ENCODE data around the gene AIP. TPM values are rescaled to one million over a fixed set of nuclear protein-coding genes. Genes with fewer than 3 reads are reported as not detected.
"Not testable (repeated sequence)": the region's sequence is repeated elsewhere in the genome, so short reads cannot be mapped to it uniquely, and the experiment has no call there.

The AIP gene
- total RNA-seq, 1 donor from 2014 or later = 84.5 TPM

DNA sequence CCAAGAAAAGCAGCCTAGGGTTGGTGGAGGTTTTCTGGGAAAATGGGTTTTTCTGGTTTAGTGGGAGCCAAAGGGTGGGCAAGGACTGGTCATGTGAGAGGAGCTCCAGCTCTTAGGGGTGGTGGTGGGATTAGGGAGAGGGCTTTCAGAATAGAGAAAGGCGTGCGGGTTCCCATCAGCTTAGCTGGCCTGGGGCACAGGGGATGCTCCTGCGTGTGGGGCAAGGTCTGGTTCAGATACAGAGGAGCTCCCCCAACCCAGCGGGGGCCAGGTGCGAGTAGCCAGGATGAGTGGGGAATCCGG, 14.4 kb upstream of the AIP start:
- peaks cover 0 to 2% (median 0%) of the 10 kb centered on the region in 3 donors for H3K36me3 ChIP-seq (ENCODE audit: control insufficient read depth in 3 of 3, insufficient read depth in 3 of 3, low read length in 3 of 3)
- H3K27ac ChIP-seq (ENCODE audit: low read depth, low read length) = peak overlapping the region; percentile 76
- H3K9ac ChIP-seq (ENCODE audit: low read depth in 1 of 3, low read length in 3 of 3) = peak overlapping the region; percentile 10 to 85 (median 83)
- H3K4me1 ChIP-seq (ENCODE audit: control insufficient read depth in 3 of 3, insufficient read depth in 3 of 3, low read length in 3 of 3) = peaks cover 19 to 28% (median 21%) of the 10 kb centered on the region in 3 donors
- no peaks in the 10 kb centered on the region for H3K9me3 ChIP-seq (ENCODE audit: control insufficient read depth in 3 of 3, low read length in 3 of 3)
- H3K27me3 ChIP-seq (ENCODE audit: control insufficient read depth in 3 of 3, insufficient read depth in 3 of 3, low read length in 3 of 3) = peaks cover 0 to 2% (median 0%) of the 10 kb centered on the region in 3 donors
- H3K4me3 ChIP-seq (ENCODE audit: low read length in 3 of 3) = peak overlapping the region; percentile 71 to 84 (median 84)

DNA sequence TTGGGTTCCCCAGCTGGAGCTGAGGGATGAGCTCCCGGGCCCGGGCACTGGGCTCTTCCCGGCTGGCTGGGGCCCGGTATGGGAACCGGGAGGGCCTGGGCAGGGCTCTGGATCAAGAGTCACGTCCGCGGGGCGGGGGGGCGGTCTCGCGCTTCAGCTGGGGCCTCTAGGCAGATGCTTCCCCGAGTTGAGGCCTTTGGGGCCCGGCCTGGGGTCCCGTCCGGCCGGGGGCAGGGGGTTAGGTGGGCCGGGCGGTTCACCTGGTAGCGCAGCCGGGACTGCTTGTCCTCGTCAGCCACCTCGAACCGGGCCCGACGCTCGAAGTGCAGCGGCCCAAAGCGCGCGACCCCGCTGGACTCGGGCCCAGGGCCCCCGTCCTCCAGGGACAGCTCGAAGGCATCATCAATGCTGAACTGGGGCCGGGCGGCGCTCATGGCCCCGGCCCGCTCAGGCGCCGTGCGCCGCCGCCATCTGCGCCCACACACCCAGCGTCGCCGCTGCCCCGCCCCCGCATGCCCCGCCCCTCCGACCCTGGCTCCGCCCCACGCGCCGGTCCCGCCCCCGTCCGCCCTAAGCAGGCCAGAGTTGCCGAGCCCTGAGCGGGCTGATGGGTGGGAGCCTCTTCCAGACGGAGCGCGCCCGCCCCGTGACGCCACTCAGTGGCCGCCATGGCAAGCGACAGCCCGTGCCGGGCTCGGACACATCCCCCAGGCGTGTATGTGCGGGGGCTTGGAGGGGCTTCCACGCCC, 13.9 kb upstream of the AIP start, which contains the start of gene TMEM134:
TSS of gene TMEM134 (minus strand) at position 493 of the 749 bp plus-strand sequence. CDS start at position 434, 59 bp downstream.
- Histone ChIP-seq H3K27ac (ENCODE audit: low read depth, low read length) (peak within 1 kb of the TSS; percentile 76), H3K27me3 (ENCODE audit: control insufficient read depth in 3 of 3, insufficient read depth in 3 of 3, low read length in 3 of 3) (peaks cover 0 to 2% (median 0%) of the 10 kb centered on the region in 3 donors), H3K9me3 (ENCODE audit: control insufficient read depth in 3 of 3, low read length in 3 of 3) (no peaks in the 10 kb centered on the region), H3K36me3 (ENCODE audit: control insufficient read depth in 3 of 3, insufficient read depth in 3 of 3, low read length in 3 of 3) (peaks cover 0 to 2% (median 0%) of the 10 kb centered on the region in 3 donors), H3K4me3 (ENCODE audit: low read length in 3 of 3) (peak within 1 kb of the TSS; percentile 87 to 92 (median 88)), H3K4me1 (ENCODE audit: control insufficient read depth in 3 of 3, insufficient read depth in 3 of 3, low read length in 3 of 3) (peaks cover 16 to 24% (median 17%) of the 10 kb centered on the region in 3 donors), H3K9ac (ENCODE audit: low read depth in 1 of 3, low read length in 3 of 3) (peak within 1 kb of the TSS; percentile 87 to 96 (median 95))

- peaks cover 0 to 2% (median 0%) of the 10 kb centered on the region in 3 donors for H3K36me3 ChIP-seq (ENCODE audit: control insufficient read depth in 3 of 3, insufficient read depth in 3 of 3, low read length in 3 of 3)
- peak overlapping the region; percentile 87 to 92 (median 88) for H3K4me3 ChIP-seq (ENCODE audit: low read length in 3 of 3)
- H3K9me3 ChIP-seq (ENCODE audit: control insufficient read depth in 3 of 3, low read length in 3 of 3) = no peaks in the 10 kb centered on the region
- peak overlapping the region; percentile 72 for H3K27ac ChIP-seq (ENCODE audit: low read depth, low read length)
- H3K9ac ChIP-seq (ENCODE audit: low read depth in 1 of 3, low read length in 3 of 3) = peak overlapping the region; percentile 87 to 96 (median 95)
- H3K4me1 ChIP-seq (ENCODE audit: control insufficient read depth in 3 of 3, insufficient read depth in 3 of 3, low read length in 3 of 3) = peaks cover 12 to 19% (median 13%) of the 10 kb centered on the region in 3 donors
- H3K27me3 ChIP-seq (ENCODE audit: control insufficient read depth in 3 of 3, insufficient read depth in 3 of 3, low read length in 3 of 3) = peaks cover 0 to 2% (median 0%) of the 10 kb centered on the region in 3 donors
Observed at GRCh38 chr11:67469508-67469811, 13.4 kb upstream of the AIP start.

DNA sequence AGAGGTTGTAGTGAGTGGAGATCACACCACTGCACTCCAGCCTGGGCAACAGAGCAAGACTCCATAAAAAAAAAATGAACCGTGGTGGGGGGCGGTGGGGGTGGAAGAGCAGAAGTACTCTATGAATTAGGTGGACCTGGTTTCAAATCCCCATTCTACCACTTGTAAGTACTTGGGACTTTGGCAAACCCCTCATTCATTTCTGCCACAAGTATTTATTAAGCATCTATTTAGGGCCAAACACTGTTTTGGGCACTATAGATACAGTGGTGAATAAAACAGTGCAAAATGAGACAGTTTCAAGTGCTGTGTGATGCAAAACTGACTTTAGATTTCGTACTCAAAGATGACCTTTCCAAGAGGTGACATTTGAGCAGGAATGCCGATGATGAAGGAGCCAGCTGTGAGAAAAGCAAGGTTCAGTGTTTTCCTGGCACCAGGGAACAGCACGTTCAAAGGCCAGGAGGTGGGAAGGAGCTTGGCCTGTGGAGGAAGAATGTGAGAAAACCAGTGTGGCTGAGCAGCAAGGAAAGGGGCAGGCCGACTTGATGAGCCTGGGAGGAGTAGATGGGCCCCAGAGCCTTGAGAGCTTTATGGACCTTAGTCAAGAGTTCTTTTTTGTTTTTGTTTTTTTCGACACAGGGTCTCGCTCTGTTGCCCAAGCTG, 12.4 kb upstream of the AIP start:
- Histone ChIP-seq H3K27ac (ENCODE audit: low read depth, low read length) (no peak overlapping the region), H3K4me3 (ENCODE audit: low read length in 3 of 3) (no peak overlapping the region), H3K4me1 (ENCODE audit: control insufficient read depth in 3 of 3, insufficient read depth in 3 of 3, low read length in 3 of 3) (peaks cover 9 to 13% (median 13%) of the 10 kb centered on the region in 3 donors), H3K9me3 (ENCODE audit: control insufficient read depth in 3 of 3, low read length in 3 of 3) (no peaks in the 10 kb centered on the region), H3K36me3 (ENCODE audit: control insufficient read depth in 3 of 3, insufficient read depth in 3 of 3, low read length in 3 of 3) (peaks cover 0 to 2% (median 0%) of the 10 kb centered on the region in 3 donors), H3K9ac (ENCODE audit: low read depth in 1 of 3, low read length in 3 of 3) (no peak overlapping the region), H3K27me3 (ENCODE audit: control insufficient read depth in 3 of 3, insufficient read depth in 3 of 3, low read length in 3 of 3) (peaks cover 0 to 2% (median 0%) of the 10 kb centered on the region in 3 donors)

DNA sequence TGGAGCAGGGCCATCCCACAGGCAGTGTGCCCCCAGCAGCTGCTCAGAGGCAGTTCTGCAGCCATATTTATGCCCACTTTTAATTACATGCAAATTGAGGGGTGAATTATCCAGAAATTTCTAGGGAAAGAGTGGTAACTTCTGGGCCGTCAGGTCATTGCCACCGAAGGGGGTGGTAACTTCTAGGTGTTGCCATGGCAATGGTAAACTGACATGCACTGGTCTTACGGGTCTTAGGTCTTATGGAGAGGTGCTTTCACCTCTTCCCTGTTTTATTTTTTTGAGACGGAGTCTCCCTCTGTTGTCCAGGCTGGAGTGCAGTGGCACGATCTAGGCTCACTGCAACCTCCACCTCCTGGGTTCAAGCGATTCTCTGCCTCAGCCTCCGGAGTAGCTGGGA, 9.9 kb upstream of the AIP start:
- H3K9ac ChIP-seq (ENCODE audit: low read depth in 1 of 3, low read length in 3 of 3) = no peak overlapping the region
- no peak overlapping the region for H3K4me3 ChIP-seq (ENCODE audit: low read length in 3 of 3)
- H3K36me3 ChIP-seq (ENCODE audit: control insufficient read depth in 3 of 3, insufficient read depth in 3 of 3, low read length in 3 of 3) = no peaks in the 10 kb centered on the region
- H3K4me1 ChIP-seq (ENCODE audit: control insufficient read depth in 3 of 3, insufficient read depth in 3 of 3, low read length in 3 of 3) = peaks cover 7% of the 10 kb centered on the region in 3 donors
- H3K27ac ChIP-seq (ENCODE audit: low read depth, low read length) = no peak overlapping the region
- no peaks in the 10 kb centered on the region for H3K9me3 ChIP-seq (ENCODE audit: control insufficient read depth in 3 of 3, low read length in 3 of 3)
- peaks cover 0 to 2% (median 0%) of the 10 kb centered on the region in 3 donors for H3K27me3 ChIP-seq (ENCODE audit: control insufficient read depth in 3 of 3, insufficient read depth in 3 of 3, low read length in 3 of 3)

DNA sequence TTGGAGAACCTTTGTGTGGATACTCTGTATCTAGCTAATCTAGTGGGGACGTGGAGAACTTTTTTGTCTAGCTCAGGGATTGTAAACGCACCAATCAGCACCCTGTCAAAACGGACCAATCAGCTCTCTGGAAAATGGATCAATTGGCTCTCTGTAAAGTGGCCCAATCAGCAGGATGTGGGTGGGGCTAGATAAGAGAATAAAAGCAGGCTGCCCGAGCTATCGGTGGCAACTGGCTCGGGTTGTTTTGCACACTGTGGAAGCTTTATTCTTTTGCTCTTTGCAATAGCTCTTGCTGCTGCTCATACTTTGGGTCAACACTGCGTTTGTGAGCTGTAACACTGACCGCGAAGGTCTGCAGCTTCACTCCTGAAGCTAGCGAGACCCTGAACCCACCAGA, 6.1 kb upstream of the AIP start:
- H3K4me3 ChIP-seq (ENCODE audit: low read length in 3 of 3); H3K36me3 ChIP-seq (ENCODE audit: control insufficient read depth in 3 of 3, insufficient read depth in 3 of 3, low read length in 3 of 3); H3K4me1 ChIP-seq (ENCODE audit: control insufficient read depth in 3 of 3, insufficient read depth in 3 of 3, low read length in 3 of 3); H3K9ac ChIP-seq (ENCODE audit: low read depth in 1 of 3, low read length in 3 of 3); H3K9me3 ChIP-seq (ENCODE audit: control insufficient read depth in 3 of 3, low read length in 3 of 3); H3K27ac ChIP-seq (ENCODE audit: low read depth, low read length); H3K27me3 ChIP-seq (ENCODE audit: control insufficient read depth in 3 of 3, insufficient read depth in 3 of 3, low read length in 3 of 3): not testable (repeated sequence)

DNA sequence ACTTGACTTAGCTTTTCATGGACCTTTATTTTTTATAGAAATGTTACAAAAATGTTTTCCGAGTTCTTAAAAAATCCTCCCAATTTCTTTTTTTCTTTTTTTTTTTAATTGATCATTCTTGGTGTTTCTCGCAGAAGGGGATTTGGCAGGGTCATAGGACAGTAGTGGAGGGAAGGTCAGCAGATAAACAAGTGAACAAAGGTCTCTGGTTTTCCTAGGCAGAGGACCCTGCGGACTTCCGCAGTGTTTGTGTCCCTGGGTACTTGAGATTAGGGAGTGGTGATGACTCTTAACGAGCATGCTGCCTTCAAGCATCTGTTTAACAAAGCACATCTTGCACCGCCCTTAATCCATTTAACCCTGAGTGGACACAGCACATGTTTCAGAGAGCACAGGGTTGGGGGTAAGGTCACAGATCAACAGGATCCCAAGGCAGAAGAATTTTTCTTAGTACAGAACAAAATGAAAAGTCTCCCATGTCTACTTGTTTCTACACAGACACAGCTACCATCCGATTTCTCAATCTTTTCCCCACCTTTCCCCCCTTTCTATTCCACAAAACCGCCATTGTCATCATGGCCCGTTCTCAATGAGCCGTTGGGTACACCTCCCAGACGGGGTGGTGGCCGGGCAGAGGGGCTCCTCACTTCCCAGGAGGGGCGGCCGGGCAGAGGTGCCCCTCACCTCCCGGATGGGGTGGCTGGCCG, 5.3 kb upstream of the AIP start:
- H3K9me3 ChIP-seq (ENCODE audit: control insufficient read depth in 3 of 3, low read length in 3 of 3); H3K27ac ChIP-seq (ENCODE audit: low read depth, low read length); H3K36me3 ChIP-seq (ENCODE audit: control insufficient read depth in 3 of 3, insufficient read depth in 3 of 3, low read length in 3 of 3); H3K27me3 ChIP-seq (ENCODE audit: control insufficient read depth in 3 of 3, insufficient read depth in 3 of 3, low read length in 3 of 3); H3K9ac ChIP-seq (ENCODE audit: low read depth in 1 of 3, low read length in 3 of 3); H3K4me1 ChIP-seq (ENCODE audit: control insufficient read depth in 3 of 3, insufficient read depth in 3 of 3, low read length in 3 of 3); H3K4me3 ChIP-seq (ENCODE audit: low read length in 3 of 3): not testable (repeated sequence)

- H3K4me3 ChIP-seq (ENCODE audit: low read length in 3 of 3) = peak overlapping the region; percentile 91 to 97 (median 92)
- peaks cover 17 to 26% (median 18%) of the 10 kb centered on the region in 3 donors for H3K4me1 ChIP-seq (ENCODE audit: control insufficient read depth in 3 of 3, insufficient read depth in 3 of 3, low read length in 3 of 3)
- H3K36me3 ChIP-seq (ENCODE audit: control insufficient read depth in 3 of 3, insufficient read depth in 3 of 3, low read length in 3 of 3) = peaks cover 3 to 8% (median 4%) of the 10 kb centered on the region in 3 donors
- peak overlapping the region; percentile 80 for H3K27ac ChIP-seq (ENCODE audit: low read depth, low read length)
- no peaks in the 10 kb centered on the region for H3K9me3 ChIP-seq (ENCODE audit: control insufficient read depth in 3 of 3, low read length in 3 of 3)
- H3K9ac ChIP-seq (ENCODE audit: low read depth in 1 of 3, low read length in 3 of 3) = peak overlapping the region; percentile 74 to 82 (median 77)
- H3K27me3 ChIP-seq (ENCODE audit: control insufficient read depth in 3 of 3, insufficient read depth in 3 of 3, low read length in 3 of 3) = no peaks in the 10 kb centered on the region
Observed at GRCh38 chr11:67482275-67482826, 475 bp upstream of the AIP start.

GRCh38 chr11:67483831-67484665, 1.2 kb downstream of the AIP start:
- Histone ChIP-seq H3K4me3 (ENCODE audit: low read length in 3 of 3) (peak overlapping the region; percentile 91 to 97 (median 92)), H3K27me3 (ENCODE audit: control insufficient read depth in 3 of 3, insufficient read depth in 3 of 3, low read length in 3 of 3) (no peaks in the 10 kb centered on the region), H3K9me3 (ENCODE audit: control insufficient read depth in 3 of 3, low read length in 3 of 3) (no peaks in the 10 kb centered on the region), H3K27ac (ENCODE audit: low read depth, low read length) (no peak overlapping the region), H3K4me1 (ENCODE audit: control insufficient read depth in 3 of 3, insufficient read depth in 3 of 3, low read length in 3 of 3) (peaks cover 17 to 26% (median 18%) of the 10 kb centered on the region in 3 donors), H3K36me3 (ENCODE audit: control insufficient read depth in 3 of 3, insufficient read depth in 3 of 3, low read length in 3 of 3) (peaks cover 10 to 11% (median 11%) of the 10 kb centered on the region in 3 donors), H3K9ac (ENCODE audit: low read depth in 1 of 3, low read length in 3 of 3) (peak overlapping the region; percentile 12 to 50 (median 25))
